DOHH2 (cell line): ENCODE results near the gene SMARCAL1.

ENCODE experiments used
- CTCF ChIP-seq: fragments of 200-600 bp; sonication (generic); IDR thresholded peaks from one replicate; pipeline ENCODE4 v1.5.1; 2014; ENCODE audit warnings: antibody characterized with exemption, mild to moderate bottlenecking, low read depth, low read length; ENCODE audit not compliant: poor library complexity, severe bottlenecking
- EZH2phosphoT487 ChIP-seq: fragments of 200-600 bp; sonication (generic); IDR thresholded peaks from 2 replicates; pipeline ENCODE4 v1.6.1; 2017; ENCODE audit warnings: borderline replicate concordance, mild to moderate bottlenecking, antibody characterized with exemption, low read length, moderate library complexity, mixed read lengths

- TF ChIP-seq CTCF (no peak), EZH2phosphoT487 (no peak)
These were observed 53.4 kb downstream of the SMARCAL1 start for GRCh38 chr2:216465579-216466195.
